C4-2B (cell line): ENCODE data around the gene HSD17B13.

ENCODE experiments used
- ZFX ChIP-seq: fragments of 450-650 bp; IDR thresholded peaks from 2 replicates; pipeline ENCODE4 v1.6.1; 2017
- TF ChIP-seq, protein P1 (sequence below): fragments of 450-650 bp; conservative IDR thresholded peaks from 2 replicates; pipeline ENCODE4 v1.5.1; 2017; ENCODE audit warnings: mild to moderate bottlenecking

DNA sequence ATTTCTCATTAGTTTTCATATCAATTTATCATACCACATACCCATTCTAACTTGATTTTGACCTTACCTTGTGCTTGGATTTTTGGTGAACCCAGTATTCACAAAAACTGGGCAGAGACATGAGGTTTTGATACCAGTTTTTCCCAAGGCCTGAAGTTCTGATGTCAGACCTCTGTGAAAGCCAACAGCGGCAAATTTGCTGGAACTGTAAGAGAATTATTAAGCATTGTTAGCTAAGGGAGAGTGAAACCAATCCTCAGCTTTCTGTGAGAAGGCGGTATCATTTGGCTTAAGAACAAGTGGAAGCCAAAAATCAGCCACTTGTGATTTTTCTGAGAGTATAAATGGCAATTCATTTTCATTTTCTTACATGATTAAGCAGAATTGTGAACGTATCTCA lies 8.9 kb downstream of the HSD17B13 start:
- TF ChIP-seq, protein P1, sequence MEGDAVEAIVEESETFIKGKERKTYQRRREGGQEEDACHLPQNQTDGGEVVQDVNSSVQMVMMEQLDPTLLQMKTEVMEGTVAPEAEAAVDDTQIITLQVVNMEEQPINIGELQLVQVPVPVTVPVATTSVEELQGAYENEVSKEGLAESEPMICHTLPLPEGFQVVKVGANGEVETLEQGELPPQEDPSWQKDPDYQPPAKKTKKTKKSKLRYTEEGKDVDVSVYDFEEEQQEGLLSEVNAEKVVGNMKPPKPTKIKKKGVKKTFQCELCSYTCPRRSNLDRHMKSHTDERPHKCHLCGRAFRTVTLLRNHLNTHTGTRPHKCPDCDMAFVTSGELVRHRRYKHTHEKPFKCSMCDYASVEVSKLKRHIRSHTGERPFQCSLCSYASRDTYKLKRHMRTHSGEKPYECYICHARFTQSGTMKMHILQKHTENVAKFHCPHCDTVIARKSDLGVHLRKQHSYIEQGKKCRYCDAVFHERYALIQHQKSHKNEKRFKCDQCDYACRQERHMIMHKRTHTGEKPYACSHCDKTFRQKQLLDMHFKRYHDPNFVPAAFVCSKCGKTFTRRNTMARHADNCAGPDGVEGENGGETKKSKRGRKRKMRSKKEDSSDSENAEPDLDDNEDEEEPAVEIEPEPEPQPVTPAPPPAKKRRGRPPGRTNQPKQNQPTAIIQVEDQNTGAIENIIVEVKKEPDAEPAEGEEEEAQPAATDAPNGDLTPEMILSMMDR, result no peak
- no peak for TF ChIP-seq ZFX
